ENCODE measurements around the gene CDK14. TPM values are rescaled to one million over a fixed set of nuclear protein-coding genes. Genes with fewer than 3 reads are reported as not detected.

Gene CDK14
- total and polyA plus RNA-seq, 10 of the 15 experiments (the other 5 are each of a cell fraction or from before 2014, with no cell fraction given): 6.5 to 61.3 (median 24.2) TPM

- TF ChIP-seq REST (IDR thresholded peaks at IDR 0.05; ENCODE audit: low read depth, low read length) (no peak), KDM1A (IDR thresholded peaks at IDR 0.05; ENCODE audit: borderline replicate concordance) (no peak)
These were observed 250.1 kb downstream of the CDK14 start (continued) for GRCh38 chr7:90846192-90846591.

GRCh38 chr7:90850066-90850465 lies 253.9 kb downstream of the CDK14 start:
- ChIA-PET CTCF (interaction anchor here (1.2 to 4.8 kb wide), 3 partner anchors 8 to 141 kb away, joined by 3 to 35 read pairs (median 3); no protein-coding TSS in a partner anchor), RAD21 (ENCODE audit: unreplicated experiment) (no interaction called here), SMC1A (ENCODE audit: uncharacterized antibody, unreplicated experiment) (interaction anchor here (0.6 to 1.0 kb wide), 3 partner anchors 9 to 273 kb away, joined by 4 read pairs; no protein-coding TSS in a partner anchor), POLR2A (no interaction called here)
- no peak for ATAC-seq
- Histone ChIP-seq H4K20me1 (ENCODE audit: control insufficient read depth, insufficient read depth) (no peaks in the 10 kb centered on the region), H3K9me3 (replicated peaks; ENCODE audit: control insufficient read depth, insufficient read depth, low read length) (no peaks in the 10 kb centered on the region), H2AFZ (ENCODE audit: control insufficient read depth, low read depth, low read length) (no peak overlapping the region), H3K36me3 (ENCODE audit: control insufficient read depth in 2 of 2, insufficient read depth in 2 of 2, low read length in 1 of 2) (peaks cover 0 to 3% of the 10 kb centered on the region in 2 experiments; a peak in 1 of 4 replicates), H3K4me1 (ENCODE audit: control insufficient read depth, insufficient read depth, low read length) (no peaks in the 10 kb centered on the region), H3K27ac (ENCODE audit: control insufficient read depth, insufficient read depth) (no peak overlapping the region), H3K4me3 (no peak overlapping the region), H3K4me2 (ENCODE audit: control insufficient read depth, insufficient read depth) (no peak overlapping the region), H3K27me3 (replicated peaks in 1 of 2; ENCODE audit: control insufficient read depth in 2 of 2, insufficient read depth in 2 of 2, low read length in 1 of 2) (no peaks in the 10 kb centered on the region), H3K9ac (ENCODE audit: control insufficient read depth, insufficient read depth, low read length) (no peak overlapping the region), H3K79me2 (ENCODE audit: control insufficient read depth, insufficient read depth, low read length) (no peaks in the 10 kb centered on the region)
- no peak for DNase-seq (ENCODE audit: low read depth, low spot score)
- in situ Hi-C loops (cut with MboI): no loop called here
- intact Hi-C loops (cut with micrococcal nuclease; ENCODE audit: unreplicated experiment): loop anchor here (10.0 kb wide), 1 partner anchor 185 kb away; no protein-coding TSS in a partner anchor
- BruUV-seq (replicated peaks): no TSS peak
- FAIRE-seq: no peak
- 100% methylated on average over 1 of the region's 1 CpG for WGBS (ENCODE audit: insufficient coverage, insufficient replicate concordance, low lambda C conversion rate, missing lambda C conversion rate)
- TF ChIP-seq ZNF592 (IDR thresholded peaks at IDR 0.05): no peak
- no peak for TF ChIP-seq CHD1 (IDR thresholded peaks at IDR 0.05; ENCODE audit: low read depth, low read length)
- no peak for TF ChIP-seq ZBTB40 (IDR thresholded peaks at IDR 0.05; ENCODE audit: borderline replicate concordance)
- no peak for TF ChIP-seq BMI1 (IDR thresholded peaks at IDR 0.05; ENCODE audit: borderline replicate concordance)
- TF ChIP-seq ELK1 (IDR thresholded peaks at IDR 0.05; ENCODE audit: low read depth, low read length): no peak
- no peak for TF ChIP-seq KLF5 (IDR thresholded peaks at IDR 0.05; ENCODE audit: partially characterized antibody)
- no peak for TF ChIP-seq SMAD5 (IDR thresholded peaks at IDR 0.05; ENCODE audit: low read depth)

Data from GM12878 (cell line).